H1 (cell line): ENCODE measurements around the gene HSF5. TPM values are rescaled to one million over a fixed set of nuclear protein-coding genes. Genes with fewer than 3 reads are reported as not detected.

ENCODE experiments used
- CBX8 ChIP-seq: fragments of 300-800, 300-1000 bp; sonication (generic); IDR thresholded peaks from 2 replicates; pipeline ENCODE4 v1.7.1; 2016; ENCODE audit warnings: low read depth, low read length, borderline replicate concordance
- CHD2 ChIP-seq: IDR thresholded peaks from 2 replicates; pipeline ENCODE4 v1.6.1; 2012; ENCODE audit warnings: low read length, improper control_type of control experiment
- CREB1 ChIP-seq: IDR thresholded peaks from 2 replicates; pipeline ENCODE4 v1.6.1; 2012; ENCODE audit warnings: inconsistent platforms
- EZH2 ChIP-seq: fragments of 200-600 bp; sonication (generic); IDR thresholded peaks from 2 replicates; pipeline ENCODE4 v1.7.1; 2012; ENCODE audit warnings: low read depth, mild to moderate bottlenecking, moderate library complexity, low read length, inconsistent platforms; ENCODE audit not compliant: severe bottlenecking
- KDM5A ChIP-seq: fragments of 200-600 bp; IDR thresholded peaks from 2 replicates; pipeline ENCODE4 v1.7.1; 2012; ENCODE audit warnings: mild to moderate bottlenecking, low read length, inconsistent platforms, mixed read lengths
- NANOG ChIP-seq: IDR thresholded peaks from 2 replicates; pipeline ENCODE4 v1.6.1; 2011; ENCODE audit warnings: low read length, low read depth, mild to moderate bottlenecking, inconsistent platforms; ENCODE audit not compliant: insufficient read depth, poor library complexity, severe bottlenecking
- RFX5 ChIP-seq: IDR thresholded peaks from 2 replicates; pipeline ENCODE4 v1.6.1; 2011; ENCODE audit warnings: low read depth, low read length, improper control_type of control experiment, borderline replicate concordance
- SIRT6 ChIP-seq: IDR thresholded peaks from one replicate; pipeline ENCODE4 v1.7.1; 2012; ENCODE audit warnings: low read length, inconsistent platforms
- SIX5 ChIP-seq: IDR thresholded peaks from 2 replicates; pipeline ENCODE4 v1.6.1; 2011; ENCODE audit warnings: mild to moderate bottlenecking, low read depth, low read length
- TAF7 ChIP-seq: optimal IDR thresholded peaks from 2 replicates; pipeline ENCODE3; 2011; ENCODE audit warnings: low read depth, mild to moderate bottlenecking, inconsistent platforms, low read length, moderate library complexity, borderline replicate concordance
- polyA plus RNA-seq, 7 experiments: library from polyadenylated mRNA; depleted of rRNA in 3 of 7; stranded (reverse) in 5 of 7; unstranded in 2 of 7; fragments of >200 nt in 5 of 7; fragments of 200-250 nt in 2 of 7; gene quantifications; 1 replicate in 5 of 7; 2 replicates in 1 of 7; 4 replicates in 1 of 7; pipeline versions ENCODE4 v1.2.1 to v1.2.3, GENCODE V29; 2011 to 2013; ENCODE audit warnings: missing spikeins in 2 of 7, mixed read lengths in 2 of 7
- total RNA-seq: library from RNA; stranded (reverse); fragmentation: NEBNext Ultra II Directional; extraction: Animal tissue kit (Norgen Biotek cat#: 25700); gene quantifications from 2 replicates; pipeline ENCODE4 v1.2.1, GENCODE V29; 2021
- TF ChIP-seq, protein P1 (sequence below): fragments of 300-600 bp; sonication (generic); IDR thresholded peaks from 2 replicates; pipeline ENCODE4 v1.7.1; 2012; ENCODE audit warnings: low read length, moderate library complexity, mild to moderate bottlenecking, inconsistent platforms; ENCODE audit not compliant: insufficient replicate concordance
- TF ChIP-seq, protein P2 (sequence below): IDR thresholded peaks from 2 replicates; pipeline ENCODE4 v1.6.1; 2012; ENCODE audit warnings: inconsistent platforms

The HSF5 gene
- total and polyA plus RNA-seq, 2 of the 8 experiments (the other 6 are each of a cell fraction or from before 2014, with no cell fraction given), result not detected

DNA sequence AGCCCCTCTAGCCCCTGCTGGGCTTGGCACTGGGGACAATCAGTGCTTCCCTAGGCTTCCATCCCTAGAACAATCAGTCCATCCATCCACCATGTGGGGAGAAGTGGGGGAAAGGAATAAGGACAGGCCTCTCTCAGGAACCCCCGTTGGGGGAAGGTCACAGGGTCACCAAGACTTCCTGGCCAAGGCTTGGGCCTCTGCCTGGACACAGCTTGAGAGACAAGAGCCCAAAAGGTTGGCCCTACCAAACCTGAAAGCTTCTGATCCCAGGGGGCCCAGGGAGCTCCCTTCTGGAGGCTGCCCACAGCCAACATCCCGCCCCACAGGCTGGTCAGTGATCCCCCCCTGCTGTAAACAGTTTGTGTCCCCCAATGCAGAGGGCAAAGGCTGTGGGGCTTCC, 42.4 kb upstream of the HSF5 start (continued):
- TF ChIP-seq, protein P1, sequence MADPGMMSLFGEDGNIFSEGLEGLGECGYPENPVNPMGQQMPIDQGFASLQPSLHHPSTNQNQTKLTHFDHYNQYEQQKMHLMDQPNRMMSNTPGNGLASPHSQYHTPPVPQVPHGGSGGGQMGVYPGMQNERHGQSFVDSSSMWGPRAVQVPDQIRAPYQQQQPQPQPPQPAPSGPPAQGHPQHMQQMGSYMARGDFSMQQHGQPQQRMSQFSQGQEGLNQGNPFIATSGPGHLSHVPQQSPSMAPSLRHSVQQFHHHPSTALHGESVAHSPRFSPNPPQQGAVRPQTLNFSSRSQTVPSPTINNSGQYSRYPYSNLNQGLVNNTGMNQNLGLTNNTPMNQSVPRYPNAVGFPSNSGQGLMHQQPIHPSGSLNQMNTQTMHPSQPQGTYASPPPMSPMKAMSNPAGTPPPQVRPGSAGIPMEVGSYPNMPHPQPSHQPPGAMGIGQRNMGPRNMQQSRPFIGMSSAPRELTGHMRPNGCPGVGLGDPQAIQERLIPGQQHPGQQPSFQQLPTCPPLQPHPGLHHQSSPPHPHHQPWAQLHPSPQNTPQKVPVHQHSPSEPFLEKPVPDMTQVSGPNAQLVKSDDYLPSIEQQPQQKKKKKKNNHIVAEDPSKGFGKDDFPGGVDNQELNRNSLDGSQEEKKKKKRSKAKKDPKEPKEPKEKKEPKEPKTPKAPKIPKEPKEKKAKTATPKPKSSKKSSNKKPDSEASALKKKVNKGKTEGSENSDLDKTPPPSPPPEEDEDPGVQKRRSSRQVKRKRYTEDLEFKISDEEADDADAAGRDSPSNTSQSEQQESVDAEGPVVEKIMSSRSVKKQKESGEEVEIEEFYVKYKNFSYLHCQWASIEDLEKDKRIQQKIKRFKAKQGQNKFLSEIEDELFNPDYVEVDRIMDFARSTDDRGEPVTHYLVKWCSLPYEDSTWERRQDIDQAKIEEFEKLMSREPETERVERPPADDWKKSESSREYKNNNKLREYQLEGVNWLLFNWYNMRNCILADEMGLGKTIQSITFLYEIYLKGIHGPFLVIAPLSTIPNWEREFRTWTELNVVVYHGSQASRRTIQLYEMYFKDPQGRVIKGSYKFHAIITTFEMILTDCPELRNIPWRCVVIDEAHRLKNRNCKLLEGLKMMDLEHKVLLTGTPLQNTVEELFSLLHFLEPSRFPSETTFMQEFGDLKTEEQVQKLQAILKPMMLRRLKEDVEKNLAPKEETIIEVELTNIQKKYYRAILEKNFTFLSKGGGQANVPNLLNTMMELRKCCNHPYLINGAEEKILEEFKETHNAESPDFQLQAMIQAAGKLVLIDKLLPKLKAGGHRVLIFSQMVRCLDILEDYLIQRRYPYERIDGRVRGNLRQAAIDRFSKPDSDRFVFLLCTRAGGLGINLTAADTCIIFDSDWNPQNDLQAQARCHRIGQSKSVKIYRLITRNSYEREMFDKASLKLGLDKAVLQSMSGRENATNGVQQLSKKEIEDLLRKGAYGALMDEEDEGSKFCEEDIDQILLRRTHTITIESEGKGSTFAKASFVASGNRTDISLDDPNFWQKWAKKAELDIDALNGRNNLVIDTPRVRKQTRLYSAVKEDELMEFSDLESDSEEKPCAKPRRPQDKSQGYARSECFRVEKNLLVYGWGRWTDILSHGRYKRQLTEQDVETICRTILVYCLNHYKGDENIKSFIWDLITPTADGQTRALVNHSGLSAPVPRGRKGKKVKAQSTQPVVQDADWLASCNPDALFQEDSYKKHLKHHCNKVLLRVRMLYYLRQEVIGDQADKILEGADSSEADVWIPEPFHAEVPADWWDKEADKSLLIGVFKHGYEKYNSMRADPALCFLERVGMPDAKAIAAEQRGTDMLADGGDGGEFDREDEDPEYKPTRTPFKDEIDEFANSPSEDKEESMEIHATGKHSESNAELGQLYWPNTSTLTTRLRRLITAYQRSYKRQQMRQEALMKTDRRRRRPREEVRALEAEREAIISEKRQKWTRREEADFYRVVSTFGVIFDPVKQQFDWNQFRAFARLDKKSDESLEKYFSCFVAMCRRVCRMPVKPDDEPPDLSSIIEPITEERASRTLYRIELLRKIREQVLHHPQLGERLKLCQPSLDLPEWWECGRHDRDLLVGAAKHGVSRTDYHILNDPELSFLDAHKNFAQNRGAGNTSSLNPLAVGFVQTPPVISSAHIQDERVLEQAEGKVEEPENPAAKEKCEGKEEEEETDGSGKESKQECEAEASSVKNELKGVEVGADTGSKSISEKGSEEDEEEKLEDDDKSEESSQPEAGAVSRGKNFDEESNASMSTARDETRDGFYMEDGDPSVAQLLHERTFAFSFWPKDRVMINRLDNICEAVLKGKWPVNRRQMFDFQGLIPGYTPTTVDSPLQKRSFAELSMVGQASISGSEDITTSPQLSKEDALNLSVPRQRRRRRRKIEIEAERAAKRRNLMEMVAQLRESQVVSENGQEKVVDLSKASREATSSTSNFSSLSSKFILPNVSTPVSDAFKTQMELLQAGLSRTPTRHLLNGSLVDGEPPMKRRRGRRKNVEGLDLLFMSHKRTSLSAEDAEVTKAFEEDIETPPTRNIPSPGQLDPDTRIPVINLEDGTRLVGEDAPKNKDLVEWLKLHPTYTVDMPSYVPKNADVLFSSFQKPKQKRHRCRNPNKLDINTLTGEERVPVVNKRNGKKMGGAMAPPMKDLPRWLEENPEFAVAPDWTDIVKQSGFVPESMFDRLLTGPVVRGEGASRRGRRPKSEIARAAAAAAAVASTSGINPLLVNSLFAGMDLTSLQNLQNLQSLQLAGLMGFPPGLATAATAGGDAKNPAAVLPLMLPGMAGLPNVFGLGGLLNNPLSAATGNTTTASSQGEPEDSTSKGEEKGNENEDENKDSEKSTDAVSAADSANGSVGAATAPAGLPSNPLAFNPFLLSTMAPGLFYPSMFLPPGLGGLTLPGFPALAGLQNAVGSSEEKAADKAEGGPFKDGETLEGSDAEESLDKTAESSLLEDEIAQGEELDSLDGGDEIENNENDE, result no peak
- TF ChIP-seq SIX5, result no peak
- TF ChIP-seq EZH2, result no peak
- TF ChIP-seq TAF7, result no peak
- no peak for TF ChIP-seq CHD2
- no peak for TF ChIP-seq SIRT6
- no peak for TF ChIP-seq CBX8
- TF ChIP-seq NANOG, result no peak
- no peak for TF ChIP-seq CREB1
- no peak for TF ChIP-seq KDM5A
- TF ChIP-seq RFX5, result no peak
- TF ChIP-seq, protein P2, sequence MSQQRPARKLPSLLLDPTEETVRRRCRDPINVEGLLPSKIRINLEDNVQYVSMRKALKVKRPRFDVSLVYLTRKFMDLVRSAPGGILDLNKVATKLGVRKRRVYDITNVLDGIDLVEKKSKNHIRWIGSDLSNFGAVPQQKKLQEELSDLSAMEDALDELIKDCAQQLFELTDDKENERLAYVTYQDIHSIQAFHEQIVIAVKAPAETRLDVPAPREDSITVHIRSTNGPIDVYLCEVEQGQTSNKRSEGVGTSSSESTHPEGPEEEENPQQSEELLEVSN, result no peak
